ENCODE measurements around the gene ALDH3B2.

DNA sequence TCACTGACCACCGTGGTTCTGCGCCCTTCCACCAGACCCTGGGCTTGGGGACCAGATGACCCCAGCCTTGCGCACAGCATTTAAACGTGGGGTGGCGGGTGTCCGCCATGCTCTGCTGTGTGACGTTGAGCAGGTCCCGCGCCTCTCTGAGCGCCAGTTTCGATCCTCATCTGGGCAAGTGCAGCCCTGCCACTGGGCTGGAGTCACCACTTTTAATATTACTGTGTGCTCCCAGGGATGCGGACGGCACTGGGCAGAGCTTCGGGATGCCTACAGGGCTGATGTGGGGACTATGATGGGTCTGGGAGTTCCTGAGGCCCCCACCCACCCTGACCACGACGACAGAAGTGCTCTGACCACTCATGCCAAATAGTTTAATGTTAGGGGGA, 43.5 kb downstream of the ALDH3B2 start:
- TF ChIP-seq, protein P1, sequence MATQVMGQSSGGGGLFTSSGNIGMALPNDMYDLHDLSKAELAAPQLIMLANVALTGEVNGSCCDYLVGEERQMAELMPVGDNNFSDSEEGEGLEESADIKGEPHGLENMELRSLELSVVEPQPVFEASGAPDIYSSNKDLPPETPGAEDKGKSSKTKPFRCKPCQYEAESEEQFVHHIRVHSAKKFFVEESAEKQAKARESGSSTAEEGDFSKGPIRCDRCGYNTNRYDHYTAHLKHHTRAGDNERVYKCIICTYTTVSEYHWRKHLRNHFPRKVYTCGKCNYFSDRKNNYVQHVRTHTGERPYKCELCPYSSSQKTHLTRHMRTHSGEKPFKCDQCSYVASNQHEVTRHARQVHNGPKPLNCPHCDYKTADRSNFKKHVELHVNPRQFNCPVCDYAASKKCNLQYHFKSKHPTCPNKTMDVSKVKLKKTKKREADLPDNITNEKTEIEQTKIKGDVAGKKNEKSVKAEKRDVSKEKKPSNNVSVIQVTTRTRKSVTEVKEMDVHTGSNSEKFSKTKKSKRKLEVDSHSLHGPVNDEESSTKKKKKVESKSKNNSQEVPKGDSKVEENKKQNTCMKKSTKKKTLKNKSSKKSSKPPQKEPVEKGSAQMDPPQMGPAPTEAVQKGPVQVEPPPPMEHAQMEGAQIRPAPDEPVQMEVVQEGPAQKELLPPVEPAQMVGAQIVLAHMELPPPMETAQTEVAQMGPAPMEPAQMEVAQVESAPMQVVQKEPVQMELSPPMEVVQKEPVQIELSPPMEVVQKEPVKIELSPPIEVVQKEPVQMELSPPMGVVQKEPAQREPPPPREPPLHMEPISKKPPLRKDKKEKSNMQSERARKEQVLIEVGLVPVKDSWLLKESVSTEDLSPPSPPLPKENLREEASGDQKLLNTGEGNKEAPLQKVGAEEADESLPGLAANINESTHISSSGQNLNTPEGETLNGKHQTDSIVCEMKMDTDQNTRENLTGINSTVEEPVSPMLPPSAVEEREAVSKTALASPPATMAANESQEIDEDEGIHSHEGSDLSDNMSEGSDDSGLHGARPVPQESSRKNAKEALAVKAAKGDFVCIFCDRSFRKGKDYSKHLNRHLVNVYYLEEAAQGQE (IDR thresholded peaks at IDR 0.05; ENCODE audit: low read depth, low read length) = no peak
- TF ChIP-seq POLR2AphosphoS5 (IDR thresholded peaks at IDR 0.05; ENCODE audit: low read depth, low read length) (no peak), NRF1 (IDR thresholded peaks at IDR 0.05; ENCODE audit: low read depth, low read length) (no peak), CHD2 (IDR thresholded peaks at IDR 0.05; ENCODE audit: low read length, partially characterized antibody) (no peak), EP300 (IDR thresholded peaks at IDR 0.05; ENCODE audit: borderline replicate concordance in 1 of 2, low read depth in 1 of 2, low read length in 1 of 2) (no peak), MEF2A (IDR thresholded peaks at IDR 0.05; ENCODE audit: borderline replicate concordance, low read depth) (no peak), NFIC (IDR thresholded peaks at IDR 0.05; ENCODE audit: borderline replicate concordance) (no peak), RAD21 (IDR thresholded peaks at IDR 0.05; ENCODE audit: low read length) (no peak), TAF1 (IDR thresholded peaks at IDR 0.05; ENCODE audit: borderline replicate concordance, low read depth, low read length) (no peak), EZH2phosphoT487 (IDR thresholded peaks at IDR 0.05; ENCODE audit: borderline replicate concordance, low read depth) (no peak)
- TF ChIP-seq, protein P2, sequence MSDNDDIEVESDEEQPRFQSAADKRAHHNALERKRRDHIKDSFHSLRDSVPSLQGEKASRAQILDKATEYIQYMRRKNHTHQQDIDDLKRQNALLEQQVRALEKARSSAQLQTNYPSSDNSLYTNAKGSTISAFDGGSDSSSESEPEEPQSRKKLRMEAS (IDR thresholded peaks at IDR 0.05; ENCODE audit: low read depth) = no peak
- TF ChIP-seq, protein P3, sequence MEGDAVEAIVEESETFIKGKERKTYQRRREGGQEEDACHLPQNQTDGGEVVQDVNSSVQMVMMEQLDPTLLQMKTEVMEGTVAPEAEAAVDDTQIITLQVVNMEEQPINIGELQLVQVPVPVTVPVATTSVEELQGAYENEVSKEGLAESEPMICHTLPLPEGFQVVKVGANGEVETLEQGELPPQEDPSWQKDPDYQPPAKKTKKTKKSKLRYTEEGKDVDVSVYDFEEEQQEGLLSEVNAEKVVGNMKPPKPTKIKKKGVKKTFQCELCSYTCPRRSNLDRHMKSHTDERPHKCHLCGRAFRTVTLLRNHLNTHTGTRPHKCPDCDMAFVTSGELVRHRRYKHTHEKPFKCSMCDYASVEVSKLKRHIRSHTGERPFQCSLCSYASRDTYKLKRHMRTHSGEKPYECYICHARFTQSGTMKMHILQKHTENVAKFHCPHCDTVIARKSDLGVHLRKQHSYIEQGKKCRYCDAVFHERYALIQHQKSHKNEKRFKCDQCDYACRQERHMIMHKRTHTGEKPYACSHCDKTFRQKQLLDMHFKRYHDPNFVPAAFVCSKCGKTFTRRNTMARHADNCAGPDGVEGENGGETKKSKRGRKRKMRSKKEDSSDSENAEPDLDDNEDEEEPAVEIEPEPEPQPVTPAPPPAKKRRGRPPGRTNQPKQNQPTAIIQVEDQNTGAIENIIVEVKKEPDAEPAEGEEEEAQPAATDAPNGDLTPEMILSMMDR (IDR thresholded peaks at IDR 0.05) = no peak; the same call in 1 of the 2 replicates

Measured in SK-N-SH (cell line).